ENCODE measurements around the gene CREBBP. TPM values are rescaled to one million over a fixed set of nuclear protein-coding genes. Genes with fewer than 3 reads are reported as not detected.

The CREBBP gene
- polyA plus RNA-seq, 1 donor (not counting 4 experiments of a cell fraction or from before 2014, with no cell fraction given), result 5.0 TPM

- Histone ChIP-seq H3K36me3 (ENCODE audit: control insufficient read depth in 2 of 2, extremely low read depth in 1 of 2, insufficient read depth in 2 of 2, low read length in 2 of 2) (no peaks in the 10 kb centered on the region), H2AFZ (ENCODE audit: control insufficient read depth, low read length) (no peak overlapping the region), H3K27ac (ENCODE audit: control insufficient read depth, insufficient read depth, low read length) (no peak overlapping the region), H3K27me3 (ENCODE audit: control insufficient read depth, extremely low read depth, insufficient read depth, low read length) (no peaks in the 10 kb centered on the region), H3K9me3 (ENCODE audit: control insufficient read depth, low read depth, low read length) (no peaks in the 10 kb centered on the region), H3K9ac (ENCODE audit: control insufficient read depth, extremely low read depth, insufficient read depth, low read length) (no peak overlapping the region), H4K20me1 (ENCODE audit: control insufficient read depth, extremely low read depth, insufficient read depth, low read length) (no peaks in the 10 kb centered on the region), H3K4me3 (ENCODE audit: control insufficient read depth in 2 of 3, extremely low read depth in 1 of 3, insufficient read depth in 2 of 3, low read depth in 1 of 3, low read length in 3 of 3) (no peak overlapping the region), H3K79me2 (ENCODE audit: control insufficient read depth, insufficient read depth, low read length) (no peaks in the 10 kb centered on the region), H3K4me1 (ENCODE audit: control insufficient read depth, extremely low read depth, insufficient read depth, low read length) (no peaks in the 10 kb centered on the region), H3K9me1 (ENCODE audit: control insufficient read depth, extremely low read depth, insufficient read depth, low read length) (no peaks in the 10 kb centered on the region), H3K4me2 (ENCODE audit: control insufficient read depth, extremely low read depth, insufficient read depth, low read depth, low read length) (no peak overlapping the region)
- DNase-seq (ENCODE audit: low read depth, low spot score) (no peak), FAIRE-seq (no peak)
- no peak for TF ChIP-seq EZH2 (IDR thresholded peaks at IDR 0.05; ENCODE audit: low read length)
- TF ChIP-seq, protein P1, sequence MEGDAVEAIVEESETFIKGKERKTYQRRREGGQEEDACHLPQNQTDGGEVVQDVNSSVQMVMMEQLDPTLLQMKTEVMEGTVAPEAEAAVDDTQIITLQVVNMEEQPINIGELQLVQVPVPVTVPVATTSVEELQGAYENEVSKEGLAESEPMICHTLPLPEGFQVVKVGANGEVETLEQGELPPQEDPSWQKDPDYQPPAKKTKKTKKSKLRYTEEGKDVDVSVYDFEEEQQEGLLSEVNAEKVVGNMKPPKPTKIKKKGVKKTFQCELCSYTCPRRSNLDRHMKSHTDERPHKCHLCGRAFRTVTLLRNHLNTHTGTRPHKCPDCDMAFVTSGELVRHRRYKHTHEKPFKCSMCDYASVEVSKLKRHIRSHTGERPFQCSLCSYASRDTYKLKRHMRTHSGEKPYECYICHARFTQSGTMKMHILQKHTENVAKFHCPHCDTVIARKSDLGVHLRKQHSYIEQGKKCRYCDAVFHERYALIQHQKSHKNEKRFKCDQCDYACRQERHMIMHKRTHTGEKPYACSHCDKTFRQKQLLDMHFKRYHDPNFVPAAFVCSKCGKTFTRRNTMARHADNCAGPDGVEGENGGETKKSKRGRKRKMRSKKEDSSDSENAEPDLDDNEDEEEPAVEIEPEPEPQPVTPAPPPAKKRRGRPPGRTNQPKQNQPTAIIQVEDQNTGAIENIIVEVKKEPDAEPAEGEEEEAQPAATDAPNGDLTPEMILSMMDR (optimal IDR thresholded peaks at IDR 0.05 in 1 of 3, IDR thresholded peaks at IDR 0.05 in 1 of 3, conservative IDR thresholded peaks at IDR 0.05 in 1 of 3; ENCODE audit: extremely low read depth in 1 of 3, insufficient read depth in 2 of 3, low read length in 3 of 3), result no peak
- dilution Hi-C loops (cut with MboI; ENCODE audit: extremely low pct_ligation_motif_present, low sequenced_read_pairs), result no loop called here
Observed at GRCh38 chr16:3906363-3906762, 25.9 kb upstream of the CREBBP start.

- H3K9ac ChIP-seq (ENCODE audit: control insufficient read depth, extremely low read depth, insufficient read depth, low read length), result no peak overlapping the region
- H3K36me3 ChIP-seq (ENCODE audit: control insufficient read depth in 2 of 2, extremely low read depth in 1 of 2, insufficient read depth in 2 of 2, low read length in 2 of 2), result no peaks in the 10 kb centered on the region
- TF ChIP-seq, protein P1 (optimal IDR thresholded peaks at IDR 0.05 in 1 of 3, IDR thresholded peaks at IDR 0.05 in 1 of 3, conservative IDR thresholded peaks at IDR 0.05 in 1 of 3; ENCODE audit: extremely low read depth in 1 of 3, insufficient read depth in 2 of 3, low read length in 3 of 3), result no peak
- TF ChIP-seq EZH2 (IDR thresholded peaks at IDR 0.05; ENCODE audit: low read length), result no peak
- DNase-seq (ENCODE audit: low read depth, low spot score) (no peak), FAIRE-seq (no peak)
- no peaks in the 10 kb centered on the region for H3K9me3 ChIP-seq (ENCODE audit: control insufficient read depth, low read depth, low read length)
- no peaks in the 10 kb centered on the region for H4K20me1 ChIP-seq (ENCODE audit: control insufficient read depth, extremely low read depth, insufficient read depth, low read length)
- dilution Hi-C loops (cut with MboI; ENCODE audit: extremely low pct_ligation_motif_present, low sequenced_read_pairs), result no loop called here
- no peak overlapping the region for H3K27ac ChIP-seq (ENCODE audit: control insufficient read depth, insufficient read depth, low read length)
- H3K27me3 ChIP-seq (ENCODE audit: control insufficient read depth, extremely low read depth, insufficient read depth, low read length), result no peaks in the 10 kb centered on the region
- no peaks in the 10 kb centered on the region for H3K4me1 ChIP-seq (ENCODE audit: control insufficient read depth, extremely low read depth, insufficient read depth, low read length)
- no peak overlapping the region for H3K4me2 ChIP-seq (ENCODE audit: control insufficient read depth, extremely low read depth, insufficient read depth, low read depth, low read length)
- H3K9me1 ChIP-seq (ENCODE audit: control insufficient read depth, extremely low read depth, insufficient read depth, low read length), result no peaks in the 10 kb centered on the region
- H3K79me2 ChIP-seq (ENCODE audit: control insufficient read depth, insufficient read depth, low read length), result no peaks in the 10 kb centered on the region
- H3K4me3 ChIP-seq (ENCODE audit: control insufficient read depth in 2 of 3, extremely low read depth in 1 of 3, insufficient read depth in 2 of 3, low read depth in 1 of 3, low read length in 3 of 3), result no peak overlapping the region
- no peak overlapping the region for H2AFZ ChIP-seq (ENCODE audit: control insufficient read depth, low read length)
Observed at GRCh38 chr16:3904875-3905274, 24.4 kb upstream of the CREBBP start.
